Measurements from ENCODE around the gene SIRT5. TPM values are rescaled to one million over a fixed set of nuclear protein-coding genes. Genes with fewer than 3 reads are reported as not detected.

SIRT5 gene
- total RNA-seq, 1 experiment from 2014 or later: 13.8 TPM

GRCh38 chr6:13597073-13597472 lies 22.7 kb downstream of the SIRT5 start:
- Histone ChIP-seq H3K27ac (ENCODE audit: low read depth, low read length) (no peak overlapping the region), H4K20me1 (ENCODE audit: insufficient read depth) (no peaks in the 10 kb centered on the region), H3K4me1 (ENCODE audit: control insufficient read depth in 1 of 2, insufficient read depth in 2 of 2, low read length in 2 of 2) (no peaks in the 10 kb centered on the region), H2AFZ (ENCODE audit: low read depth, low read length, poor library complexity, severe bottlenecking) (no peak overlapping the region), H3K9ac (ENCODE audit: low read length) (no peak overlapping the region), H3K4me3 (replicated peaks in 1 of 2; ENCODE audit: low read depth in 1 of 2, low read length in 2 of 2) (no peak overlapping the region), H3K9me2 (ENCODE audit: insufficient read depth) (no peaks in the 10 kb centered on the region), H3K27me3 (ENCODE audit: insufficient read depth, low read length) (no peaks in the 10 kb centered on the region), H3K9me3 (ENCODE audit: control insufficient read depth in 1 of 2, insufficient read depth in 1 of 2, low read depth in 1 of 2, low read length in 2 of 2) (no peaks in the 10 kb centered on the region), H3K4me2 (ENCODE audit: low read length) (no peak overlapping the region), H3K36me3 (ENCODE audit: control insufficient read depth in 1 of 2, insufficient read depth in 2 of 2, low read length in 2 of 2) (no peaks in the 10 kb centered on the region; a peak in 1 of 4 replicates), H3K79me2 (ENCODE audit: insufficient read depth, low read length) (no peaks in the 10 kb centered on the region)
- DNase-seq (ENCODE audit: low read depth, low spot score) (no peak), ATAC-seq (no peak)
- CTCF ChIA-PET: no interaction called here
- intact Hi-C loops (cut with micrococcal nuclease): no loop called here
- BruUV-seq (replicated peaks): no TSS peak
- POLR2A ChIA-PET: no interaction called here
- TF ChIP-seq SIN3A (IDR thresholded peaks at IDR 0.05; ENCODE audit: low read depth) (no peak), JUND (IDR thresholded peaks at IDR 0.05) (no peak), ELF1 (IDR thresholded peaks at IDR 0.05; ENCODE audit: borderline replicate concordance, low read depth) (no peak), REST (IDR thresholded peaks at IDR 0.05; ENCODE audit: low read depth) (no peak), CTCF (IDR thresholded peaks at IDR 0.05 in 2 of 3, conservative IDR thresholded peaks at IDR 0.05 in 1 of 3; ENCODE audit: borderline replicate concordance in 1 of 3, insufficient read depth in 1 of 3, low read depth in 2 of 3, low read length in 2 of 3) (no peak), SP1 (IDR thresholded peaks at IDR 0.05; ENCODE audit: low read depth) (no peak), YY1 (IDR thresholded peaks at IDR 0.05; ENCODE audit: extremely low read depth, insufficient replicate concordance, low read depth, low read length) (no peak), POLR2A (IDR thresholded peaks at IDR 0.05; ENCODE audit: borderline replicate concordance, extremely low read depth, insufficient read depth, insufficient read length) (no peak), EZH2phosphoT487 (IDR thresholded peaks at IDR 0.05; ENCODE audit: borderline replicate concordance) (no peak), EZH2 (IDR thresholded peaks at IDR 0.05) (no peak), TCF7L2 (IDR thresholded peaks at IDR 0.05; ENCODE audit: borderline replicate concordance, extremely low read depth, insufficient read depth, insufficient read length) (no peak)
- TF ChIP-seq, protein P1, sequence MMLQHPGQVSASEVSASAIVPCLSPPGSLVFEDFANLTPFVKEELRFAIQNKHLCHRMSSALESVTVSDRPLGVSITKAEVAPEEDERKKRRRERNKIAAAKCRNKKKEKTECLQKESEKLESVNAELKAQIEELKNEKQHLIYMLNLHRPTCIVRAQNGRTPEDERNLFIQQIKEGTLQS (IDR thresholded peaks at IDR 0.05): no peak
- TF ChIP-seq, protein P2, sequence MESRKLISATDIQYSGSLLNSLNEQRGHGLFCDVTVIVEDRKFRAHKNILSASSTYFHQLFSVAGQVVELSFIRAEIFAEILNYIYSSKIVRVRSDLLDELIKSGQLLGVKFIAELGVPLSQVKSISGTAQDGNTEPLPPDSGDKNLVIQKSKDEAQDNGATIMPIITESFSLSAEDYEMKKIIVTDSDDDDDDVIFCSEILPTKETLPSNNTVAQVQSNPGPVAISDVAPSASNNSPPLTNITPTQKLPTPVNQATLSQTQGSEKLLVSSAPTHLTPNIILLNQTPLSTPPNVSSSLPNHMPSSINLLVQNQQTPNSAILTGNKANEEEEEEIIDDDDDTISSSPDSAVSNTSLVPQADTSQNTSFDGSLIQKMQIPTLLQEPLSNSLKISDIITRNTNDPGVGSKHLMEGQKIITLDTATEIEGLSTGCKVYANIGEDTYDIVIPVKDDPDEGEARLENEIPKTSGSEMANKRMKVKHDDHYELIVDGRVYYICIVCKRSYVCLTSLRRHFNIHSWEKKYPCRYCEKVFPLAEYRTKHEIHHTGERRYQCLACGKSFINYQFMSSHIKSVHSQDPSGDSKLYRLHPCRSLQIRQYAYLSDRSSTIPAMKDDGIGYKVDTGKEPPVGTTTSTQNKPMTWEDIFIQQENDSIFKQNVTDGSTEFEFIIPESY (IDR thresholded peaks at IDR 0.05; ENCODE audit: extremely low read depth, insufficient replicate concordance, low read length): no peak
- RAD21 ChIA-PET (ENCODE audit: low non-redundant PET in 1 of 2, low total read pairs in 2 of 2, uncharacterized antibody in 2 of 2, unreplicated experiment in 2 of 2): no interaction called here
